ENCODE data around the gene MGAT4D. TPM values are rescaled to one million over a fixed set of nuclear protein-coding genes. Genes with fewer than 3 reads are reported as not detected.

MGAT4D gene
- total RNA-seq, 1 experiment from 2014 or later: not detected

GRCh38 chr4:140504261-140504660 lies 6.2 kb upstream of the MGAT4D start:
- no peaks in the 10 kb centered on the region for H3K36me3 ChIP-seq (ENCODE audit: control insufficient read depth, insufficient read depth, low read length)
- no peak overlapping the region for H3K27ac ChIP-seq (ENCODE audit: low read length)
- no peaks in the 10 kb centered on the region for H3K9me3 ChIP-seq (ENCODE audit: control insufficient read depth, insufficient read depth, low read depth, low read length)
- in situ Hi-C loops (cut with HindIII; ENCODE audit: low pct_unique_long_range_greater_than_20kb, low sequenced_read_pairs) (no loop called here), intact Hi-C loops (cut with micrococcal nuclease; ENCODE audit: unreplicated experiment) (no loop called here)
- CTCF ChIA-PET: no interaction called here
- no TSS peak for BruUV-seq (replicated peaks)
- no peak for TF ChIP-seq CTCF (IDR thresholded peaks at IDR 0.05)
- no peak for TF ChIP-seq REST (IDR thresholded peaks at IDR 0.05; ENCODE audit: insufficient read depth in 1 of 2, low read depth in 2 of 2, low read length in 1 of 2)
- no peak for TF ChIP-seq TCF7L2 (IDR thresholded peaks at IDR 0.05; ENCODE audit: low read depth, low read length)
- TF ChIP-seq POLR2AphosphoS5 (IDR thresholded peaks at IDR 0.05; ENCODE audit: low read depth, low read length): no peak
- no peak for TF ChIP-seq SIN3A (IDR thresholded peaks at IDR 0.05; ENCODE audit: borderline replicate concordance, insufficient read depth, low read depth, low read length)
- ATAC-seq: no peak
- no peaks in the 10 kb centered on the region for H3K4me1 ChIP-seq (ENCODE audit: control insufficient read depth, insufficient read depth, low read length)
- H3K4me3 ChIP-seq (ENCODE audit: low read depth in 2 of 2, low read length in 2 of 2): no peak overlapping the region
- DNase-seq (ENCODE audit: low read depth, low spot score): no peak
- peaks cover 7% of the 10 kb centered on the region for H3K27me3 ChIP-seq (ENCODE audit: control insufficient read depth, insufficient read depth, low read length)
- POLR2A ChIA-PET: no interaction called here

GRCh38 chr4:140499391-140499790 lies 1.3 kb upstream of the MGAT4D start:
- Histone ChIP-seq H3K27me3 (ENCODE audit: control insufficient read depth, insufficient read depth, low read length) (peaks cover 16% of the 10 kb centered on the region), H3K4me3 (ENCODE audit: low read depth in 2 of 2, low read length in 2 of 2) (no peak overlapping the region), H3K36me3 (ENCODE audit: control insufficient read depth, insufficient read depth, low read length) (no peaks in the 10 kb centered on the region), H3K27ac (ENCODE audit: low read length) (no peak overlapping the region), H3K4me1 (ENCODE audit: control insufficient read depth, insufficient read depth, low read length) (no peaks in the 10 kb centered on the region), H3K9me3 (ENCODE audit: control insufficient read depth, insufficient read depth, low read depth, low read length) (no peaks in the 10 kb centered on the region)
- CTCF ChIA-PET: no interaction called here
- DNase-seq (ENCODE audit: low read depth, low spot score) (no peak), ATAC-seq (no peak)
- in situ Hi-C loops (cut with HindIII; ENCODE audit: low pct_unique_long_range_greater_than_20kb, low sequenced_read_pairs) (no loop called here), intact Hi-C loops (cut with micrococcal nuclease; ENCODE audit: unreplicated experiment) (no loop called here)
- no TSS peak for BruUV-seq (replicated peaks)
- no peak for TF ChIP-seq TCF7L2 (IDR thresholded peaks at IDR 0.05; ENCODE audit: low read depth, low read length)
- TF ChIP-seq CTCF (IDR thresholded peaks at IDR 0.05): no peak
- TF ChIP-seq REST (IDR thresholded peaks at IDR 0.05; ENCODE audit: insufficient read depth in 1 of 2, low read depth in 2 of 2, low read length in 1 of 2): no peak
- TF ChIP-seq POLR2AphosphoS5 (IDR thresholded peaks at IDR 0.05; ENCODE audit: low read depth, low read length): no peak
- TF ChIP-seq SIN3A (IDR thresholded peaks at IDR 0.05; ENCODE audit: borderline replicate concordance, insufficient read depth, low read depth, low read length): no peak
- POLR2A ChIA-PET: no interaction called here

Data from Panc1 (cell line).